Spleen (tissue), 11 donors: Measurements from ENCODE around the gene SSBP2. TPM values are rescaled to one million over a fixed set of nuclear protein-coding genes. Genes with fewer than 3 reads are reported as not detected.

Experiments
- DNase-seq: peaks from one replicate; pipeline ENCODE4 v3.0.0-alpha.2; 2020
- H3K27ac ChIP-seq, 8 donors: fragments of 200-600 bp; sonication (generic) in 7 of 8; 1 replicate in 4 of 8; 2 replicates in 4 of 8; pipeline versions ENCODE4 v1.5.0 to v1.8.0; 2016 to 2021; ENCODE audit warnings: inconsistent platforms in 4 of 8, mild to moderate bottlenecking in 4 of 8, moderate library complexity in 1 of 8
- H3K27me3 ChIP-seq, 7 donors: fragments of 200-600 bp; sonication (generic) in 6 of 7; replicated peaks in 1 of 7; 1 replicate in 4 of 7; 2 replicates in 3 of 7; pipeline versions ENCODE4 v1.5.0 to v1.8.0; 2016 to 2021; ENCODE audit warnings: inconsistent platforms in 3 of 7, mild to moderate bottlenecking in 1 of 7
- H3K36me3 ChIP-seq, 6 donors: fragments of 200-600 bp; sonication (generic) in 5 of 6; 1 replicate in 4 of 6; 2 replicates in 2 of 6; pipeline versions ENCODE4 v1.5.0 to v1.8.0; 2016 to 2021; ENCODE audit warnings: inconsistent platforms in 2 of 6
- H3K4me1 ChIP-seq, 6 donors: fragments of 200-600 bp; sonication (generic) in 5 of 6; 1 replicate in 3 of 6; 2 replicates in 3 of 6; pipeline versions ENCODE4 v1.5.0 to v1.8.0; 2016 to 2021; ENCODE audit warnings: inconsistent platforms in 3 of 6
- H3K4me3 ChIP-seq, 8 donors: fragments of 200-600 bp; sonication (generic) in 7 of 8; 1 replicate in 4 of 8; 2 replicates in 4 of 8; pipeline versions ENCODE4 v1.5.0 to v1.8.0; 2016 to 2021; ENCODE audit warnings: inconsistent platforms in 4 of 8, mild to moderate bottlenecking in 4 of 8, moderate library complexity in 2 of 8
- H3K9me3 ChIP-seq, 8 donors: fragments of 200-600 bp; sonication (generic) in 7 of 8; 1 replicate in 4 of 8; 2 replicates in 4 of 8; pipeline versions ENCODE4 v1.5.0 to v1.8.0; 2016 to 2021; ENCODE audit warnings: inconsistent platforms in 4 of 8
- POLR2A ChIP-seq, 3 donors: fragments of 450-650 bp; IDR thresholded peaks; one replicate each; pipeline ENCODE4 v1.5.1; 2017; ENCODE audit warnings: antibody characterized with exemption in 3 of 3, mild to moderate bottlenecking in 1 of 3
- POLR2AphosphoS5 ChIP-seq, 3 donors: sonication (generic); formaldehyde crosslinking; IDR thresholded peaks; one replicate each; pipeline ENCODE4 v1.5.1; 2017; ENCODE audit warnings: antibody characterized with exemption in 3 of 3
- WGBS, 5 donors: extraction: QIAGEN DNeasy Blood & Tissue Kit in 3 of 5; methylation state at CpG; one replicate each; pipeline versions ENCODE4 v1.1.5 to v1.1.7; 2013 to 2018; 5-methylcytosine and 5-hydroxymethylcytosine counted together
- intact Hi-C: fragments of 100-400 bp; cut with DNase I; formaldehyde crosslinking; loops from one replicate; pipeline ENCODE4 v1.15.0; 2023; ENCODE audit warnings: low total_unique reads
- polyA plus RNA-seq, 3 donors: library from polyadenylated mRNA; stranded (reverse); fragments of 200-250 nt; gene quantifications; one replicate each; pipeline ENCODE4 v1.2.1, GENCODE V29; 2013
- total RNA-seq, 7 donors: library from RNA; depleted of rRNA in 3 of 7; stranded (reverse); fragments of >200 nt in 3 of 7; fragmentation: NEBNext Ultra II Directional in 4 of 7; extraction: Animal tissue kit (Norgen Biotek cat#: 25700) in 4 of 7; gene quantifications; one replicate each; pipeline versions ENCODE4 v1.1.0 to v1.2.1, GENCODE V29; 2016 to 2021
- TF ChIP-seq, protein P1 (sequence below), 11 experiments: fragments of 200-600 bp in 7 of 11; fragments of 450-650 bp in 4 of 11; sonication (generic) in 4 of 11; IDR thresholded peaks in 8 of 11; conservative IDR thresholded peaks in 3 of 11; 1 replicate in 7 of 11; 2 replicates in 4 of 11; pipeline versions ENCODE4 v1.4.0 to v1.8.0; 2016 to 2021; ENCODE audit warnings: antibody characterized with exemption in 11 of 11, inconsistent platforms in 4 of 11, mild to moderate bottlenecking in 1 of 11
- donor health status: healthy with polysubstance abuse.
- donor health status: DM: no; HTN: no; CAD: no; lungs with moderate emphysema.
- donor health status: DM: no; HTN: no; CAD: no.
- donor health status: Bipolar disorder and iron deficiency.
- donor health status: healthy.
- donor health status: DM: no; HTN: no; CAD: no.
- donor health status: DM: yes; HTN: yes; CAD: no.

SSBP2 gene
- total and polyA plus RNA-seq, 10 donors = 12.2 to 40.8 (median 29.6) TPM

GRCh38 chr5:81632679-81633078 lies 118.2 kb downstream of the SSBP2 start:
- no peak for DNase-seq
- peaks cover 0 to 17% (median 0%) of the 10 kb centered on the region in 6 donors for H3K4me1 ChIP-seq
- H3K36me3 ChIP-seq = peaks cover 0 to 15% (median 0%) of the 10 kb centered on the region in 6 donors
- intact Hi-C loops = no loop called here
- H3K4me3 ChIP-seq = no peak overlapping the region
- TF ChIP-seq POLR2AphosphoS5 (IDR thresholded peaks at IDR 0.05) (no peak), POLR2A (IDR thresholded peaks at IDR 0.05) (no peak)
- TF ChIP-seq, protein P1, sequence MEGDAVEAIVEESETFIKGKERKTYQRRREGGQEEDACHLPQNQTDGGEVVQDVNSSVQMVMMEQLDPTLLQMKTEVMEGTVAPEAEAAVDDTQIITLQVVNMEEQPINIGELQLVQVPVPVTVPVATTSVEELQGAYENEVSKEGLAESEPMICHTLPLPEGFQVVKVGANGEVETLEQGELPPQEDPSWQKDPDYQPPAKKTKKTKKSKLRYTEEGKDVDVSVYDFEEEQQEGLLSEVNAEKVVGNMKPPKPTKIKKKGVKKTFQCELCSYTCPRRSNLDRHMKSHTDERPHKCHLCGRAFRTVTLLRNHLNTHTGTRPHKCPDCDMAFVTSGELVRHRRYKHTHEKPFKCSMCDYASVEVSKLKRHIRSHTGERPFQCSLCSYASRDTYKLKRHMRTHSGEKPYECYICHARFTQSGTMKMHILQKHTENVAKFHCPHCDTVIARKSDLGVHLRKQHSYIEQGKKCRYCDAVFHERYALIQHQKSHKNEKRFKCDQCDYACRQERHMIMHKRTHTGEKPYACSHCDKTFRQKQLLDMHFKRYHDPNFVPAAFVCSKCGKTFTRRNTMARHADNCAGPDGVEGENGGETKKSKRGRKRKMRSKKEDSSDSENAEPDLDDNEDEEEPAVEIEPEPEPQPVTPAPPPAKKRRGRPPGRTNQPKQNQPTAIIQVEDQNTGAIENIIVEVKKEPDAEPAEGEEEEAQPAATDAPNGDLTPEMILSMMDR (IDR thresholded peaks at IDR 0.05 in 8 of 11, conservative IDR thresholded peaks at IDR 0.05 in 3 of 11) = no peak
- H3K9me3 ChIP-seq = no peaks in the 10 kb centered on the region
- H3K27ac ChIP-seq = no peak overlapping the region
- H3K27me3 ChIP-seq = no peaks in the 10 kb centered on the region

- WGBS, 5 donors = 8 to 94% (median 63%) methylated on average over 1 of the region's 1 CpG
- Histone ChIP-seq H3K27me3 (no peaks in the 10 kb centered on the region), H3K27ac (no peak overlapping the region), H3K36me3 (peaks cover 0 to 15% (median 0%) of the 10 kb centered on the region in 6 donors), H3K4me1 (peaks cover 0 to 17% (median 0%) of the 10 kb centered on the region in 6 donors), H3K9me3 (no peaks in the 10 kb centered on the region), H3K4me3 (no peak overlapping the region)
- TF ChIP-seq POLR2AphosphoS5 (IDR thresholded peaks at IDR 0.05) (no peak), POLR2A (IDR thresholded peaks at IDR 0.05) (no peak)
- TF ChIP-seq, protein P1 (IDR thresholded peaks at IDR 0.05 in 8 of 11, conservative IDR thresholded peaks at IDR 0.05 in 3 of 11) = no peak
- intact Hi-C loops = no loop called here
- DNase-seq = no peak
These were observed 119.3 kb downstream of the SSBP2 start for GRCh38 chr5:81631621-81632020.

DNA sequence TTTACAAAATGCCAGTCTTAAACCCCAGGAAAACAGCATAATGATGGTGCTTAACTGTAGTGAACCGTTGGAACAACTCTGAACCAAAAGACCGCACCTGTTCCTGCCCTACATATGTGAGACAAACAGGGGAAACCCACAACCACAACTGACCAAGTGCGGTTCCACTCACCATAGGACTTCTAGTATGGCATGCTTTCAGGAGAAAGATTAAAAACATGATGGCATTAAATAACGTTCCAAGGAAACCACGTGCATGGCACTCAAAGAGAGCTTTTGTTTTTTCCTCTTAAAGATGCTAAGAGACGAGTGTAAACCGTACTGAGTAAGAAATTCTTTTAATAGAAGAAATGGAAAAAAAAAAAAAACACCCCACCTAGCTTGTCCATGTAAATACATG lies 119.8 kb downstream of the SSBP2 start:
- Histone ChIP-seq H3K27me3 (no peaks in the 10 kb centered on the region), H3K27ac (no peak overlapping the region), H3K9me3 (no peaks in the 10 kb centered on the region), H3K36me3 (peaks cover 0 to 13% (median 0%) of the 10 kb centered on the region in 6 donors), H3K4me3 (no peak overlapping the region), H3K4me1 (peaks cover 0 to 17% (median 0%) of the 10 kb centered on the region in 6 donors)
- no peak for DNase-seq
- TF ChIP-seq POLR2AphosphoS5 (IDR thresholded peaks at IDR 0.05) = no peak
- TF ChIP-seq POLR2A (IDR thresholded peaks at IDR 0.05) = no peak
- TF ChIP-seq, protein P1 (IDR thresholded peaks at IDR 0.05 in 8 of 11, conservative IDR thresholded peaks at IDR 0.05 in 3 of 11) = no peak
- 23 to 38% (median 33%) methylated on average over 7 of the region's 7 CpGs for WGBS, 5 donors
- intact Hi-C loops = no loop called here

GRCh38 chr5:81630684-81631083 lies 120.2 kb downstream of the SSBP2 start:
- WGBS, 5 donors = 27 to 42% (median 37%) methylated on average over 2 of the region's 2 CpGs
- Histone ChIP-seq H3K9me3 (no peaks in the 10 kb centered on the region), H3K4me1 (peaks cover 0 to 17% (median 0%) of the 10 kb centered on the region in 6 donors), H3K4me3 (no peak overlapping the region), H3K27me3 (no peaks in the 10 kb centered on the region), H3K27ac (no peak overlapping the region), H3K36me3 (peaks cover 0 to 9% (median 0%) of the 10 kb centered on the region in 6 donors)
- TF ChIP-seq POLR2AphosphoS5 (IDR thresholded peaks at IDR 0.05) = no peak
- TF ChIP-seq POLR2A (IDR thresholded peaks at IDR 0.05) = no peak
- TF ChIP-seq, protein P1 (IDR thresholded peaks at IDR 0.05 in 8 of 11, conservative IDR thresholded peaks at IDR 0.05 in 3 of 11) = no peak
- intact Hi-C loops = no loop called here
- no peak for DNase-seq
